SK-N-SH treated with all-trans-retinoic acid at 6 μM for 48 hours (cell line): ENCODE measurements around the gene NAV3.

Source experiments
- ARNTL ChIP-seq: fragments of 450-650 bp; formaldehyde crosslinking; IDR thresholded peaks from 2 replicates; pipeline ENCODE4 v1.5.0; 2020; ENCODE audit warnings: low read depth, mild to moderate bottlenecking, moderate library complexity, borderline replicate concordance
- BACH2 ChIP-seq: fragments of 250-450 bp; sonication (Bioruptor Pico); IDR thresholded peaks from 2 replicates; pipeline ENCODE4 v1.9.0; 2021; ENCODE audit warnings: mild to moderate bottlenecking, borderline replicate concordance
- CREB5 ChIP-seq: fragments of 250-450 bp; sonication (Bioruptor Pico); IDR thresholded peaks from 2 replicates; pipeline ENCODE4 v1.5.1; 2020; ENCODE audit warnings: low read depth, mild to moderate bottlenecking, moderate library complexity
- CSDC2 ChIP-seq: fragments of 250-450 bp; sonication (Bioruptor Pico); IDR thresholded peaks from 2 replicates; pipeline ENCODE4 v1.5.0; 2020; ENCODE audit warnings: mild to moderate bottlenecking, moderate library complexity
- CSRNP3 ChIP-seq: fragments of 250-450 bp; sonication (Bioruptor Pico); IDR thresholded peaks from 2 replicates; pipeline ENCODE4 v1.5.1; 2021; ENCODE audit warnings: mild to moderate bottlenecking, moderate library complexity
- ISL1 ChIP-seq: fragments of 250-450 bp; sonication (Bioruptor Pico); IDR thresholded peaks from 2 replicates; pipeline ENCODE4 v2.1.2; 2022; ENCODE audit warnings: mild to moderate bottlenecking, moderate library complexity
- PATZ1 ChIP-seq: fragments of 250-450 bp; sonication (Bioruptor Pico); IDR thresholded peaks from 2 replicates; pipeline ENCODE4 v1.8.0; 2020; ENCODE audit warnings: mild to moderate bottlenecking, moderate library complexity, borderline replicate concordance
- RARB ChIP-seq: fragments of 250-450 bp; sonication (Bioruptor Pico); IDR thresholded peaks from 2 replicates; pipeline ENCODE4 v1.8.0; 2021; ENCODE audit warnings: mild to moderate bottlenecking, moderate library complexity
- TCF4 ChIP-seq: fragments of 250-450 bp; sonication (Bioruptor Pico); IDR thresholded peaks from 2 replicates; pipeline ENCODE4 v1.8.0; 2021; ENCODE audit warnings: mild to moderate bottlenecking, moderate library complexity, borderline replicate concordance
- TSHZ2 ChIP-seq: fragments of 250-450 bp; sonication (Bioruptor Pico); IDR thresholded peaks from 2 replicates; pipeline ENCODE4 v1.5.0; 2020; ENCODE audit warnings: mild to moderate bottlenecking, moderate library complexity
- ZFP3 ChIP-seq: fragments of 250-450 bp; sonication (Bioruptor Pico); IDR thresholded peaks from 2 replicates; pipeline ENCODE4 v1.5.0; 2020; ENCODE audit warnings: mild to moderate bottlenecking, moderate library complexity
- ZFP30 ChIP-seq: fragments of 450-650 bp; formaldehyde crosslinking; IDR thresholded peaks from 2 replicates; pipeline ENCODE4 v1.5.0; 2022; ENCODE audit warnings: mild to moderate bottlenecking, moderate library complexity
- ZNF70 ChIP-seq: fragments of 450-650 bp; formaldehyde crosslinking; IDR thresholded peaks from 2 replicates; pipeline ENCODE4 v1.5.0; 2020; ENCODE audit warnings: mild to moderate bottlenecking, moderate library complexity

GRCh38 chr12:78085542-78086182 is 255.0 kb downstream of the NAV3 start:
- TF ChIP-seq ZNF70 (CRISPR knock-in tag) (no peak), ZFP30 (CRISPR knock-in tag) (no peak), ARNTL (no peak), BACH2 (CRISPR knock-in tag) (no peak), CSDC2 (CRISPR knock-in tag) (no peak), RARB (CRISPR knock-in tag) (no peak), ZFP3 (no peak), TSHZ2 (CRISPR knock-in tag) (no peak), CREB5 (no peak), CSRNP3 (CRISPR knock-in tag) (no peak), ISL1 (CRISPR knock-in tag) (no peak), PATZ1 (CRISPR knock-in tag) (no peak), TCF4 (no peak)
